Smooth muscle cell (in vitro differentiated cells): ENCODE measurements around the gene DUSP16. TPM values are rescaled to one million over a fixed set of nuclear protein-coding genes. Genes with fewer than 3 reads are reported as not detected.

ENCODE experiments used
- DNase-seq: peaks from one replicate; lab custom pipeline; 2025; ENCODE audit not compliant: unreplicated experiment; lab: John Stamatoyannopoulos, UW
- H2AFZ ChIP-seq: fragments of 200-600 bp; sonication (generic); 2 replicates; pipeline ENCODE4 v1.6.0; 2016; ENCODE audit warnings: antibody characterized with exemption, low read depth, mild to moderate bottlenecking
- H3F3A ChIP-seq: fragments of 200-600 bp; sonication (generic); 2 replicates; pipeline ENCODE4 v1.6.0; 2017; ENCODE audit warnings: antibody characterized with exemption, low read depth
- H3K27ac ChIP-seq: fragments of 200-600 bp; sonication (generic); 2 replicates; pipeline ENCODE4 v1.5.1; 2016; ENCODE audit warnings: low read depth, mild to moderate bottlenecking
- H3K27me3 ChIP-seq: fragments of 200-600 bp; sonication (generic); 2 replicates; pipeline ENCODE4 v1.6.1; 2016; ENCODE audit warnings: low read depth, mild to moderate bottlenecking
- H3K36me3 ChIP-seq: fragments of 200-600 bp; sonication (generic); 2 replicates; pipeline ENCODE4 v1.5.1; 2016; ENCODE audit warnings: low read depth
- H3K4me1 ChIP-seq: fragments of 200-600 bp; sonication (generic); 2 replicates; pipeline ENCODE4 v1.5.1; 2016; ENCODE audit warnings: low read depth
- H3K4me2 ChIP-seq: fragments of 200-600 bp; sonication (generic); 2 replicates; pipeline ENCODE4 v1.6.0; 2016; ENCODE audit warnings: mild to moderate bottlenecking
- H3K4me3 ChIP-seq: fragments of 200-600 bp; sonication (generic); 2 replicates; pipeline ENCODE4 v1.5.1; 2016; ENCODE audit warnings: mild to moderate bottlenecking
- H3K79me2 ChIP-seq: fragments of 200-600 bp; sonication (generic); 2 replicates; pipeline ENCODE4 v1.6.0; 2016; ENCODE audit warnings: low read depth, mild to moderate bottlenecking
- H3K9ac ChIP-seq: fragments of 200-600 bp; sonication (generic); 2 replicates; pipeline ENCODE4 v1.6.0; 2016; ENCODE audit warnings: low read depth
- H3K9me3 ChIP-seq: fragments of 200-600 bp; sonication (generic); replicated peaks from 2 replicates; pipeline ENCODE4 v1.5.1; 2016; ENCODE audit warnings: low read depth
- H4K20me1 ChIP-seq: fragments of 200-600 bp; sonication (generic); 2 replicates; pipeline ENCODE4 v1.6.0; 2016; ENCODE audit warnings: low read depth
- WGBS: methylation state at CpG from one replicate; pipeline ENCODE4 v1.1.7; 2016; ENCODE audit warnings: low lambda C conversion rate; 5-methylcytosine and 5-hydroxymethylcytosine counted together
- polyA plus RNA-seq: library from polyadenylated mRNA; unstranded; fragments of >200 nt; fragmentation: Nextera tagmentation; extraction: Ambion mirVana; gene quantifications from 2 replicates; pipeline ENCODE4 v1.2.1, GENCODE V29; 2016
- total RNA-seq: library from RNA; depleted of rRNA; stranded (reverse); fragments of >200 nt; gene quantifications from 2 replicates; pipeline ENCODE4 v1.2.3, GENCODE V29; 2014
- TF ChIP-seq, protein P1 (sequence below): fragments of 200-600 bp; sonication (generic); IDR thresholded peaks from 2 replicates; pipeline ENCODE4 v1.5.1; 2017; ENCODE audit warnings: borderline replicate concordance, mild to moderate bottlenecking, antibody characterized with exemption; ENCODE audit not compliant: insufficient read depth, poor library complexity, severe bottlenecking

The DUSP16 gene
- total and polyA plus RNA-seq, 2 experiments from 2014 or later, result 1.2 to 10.8 TPM

DNA sequence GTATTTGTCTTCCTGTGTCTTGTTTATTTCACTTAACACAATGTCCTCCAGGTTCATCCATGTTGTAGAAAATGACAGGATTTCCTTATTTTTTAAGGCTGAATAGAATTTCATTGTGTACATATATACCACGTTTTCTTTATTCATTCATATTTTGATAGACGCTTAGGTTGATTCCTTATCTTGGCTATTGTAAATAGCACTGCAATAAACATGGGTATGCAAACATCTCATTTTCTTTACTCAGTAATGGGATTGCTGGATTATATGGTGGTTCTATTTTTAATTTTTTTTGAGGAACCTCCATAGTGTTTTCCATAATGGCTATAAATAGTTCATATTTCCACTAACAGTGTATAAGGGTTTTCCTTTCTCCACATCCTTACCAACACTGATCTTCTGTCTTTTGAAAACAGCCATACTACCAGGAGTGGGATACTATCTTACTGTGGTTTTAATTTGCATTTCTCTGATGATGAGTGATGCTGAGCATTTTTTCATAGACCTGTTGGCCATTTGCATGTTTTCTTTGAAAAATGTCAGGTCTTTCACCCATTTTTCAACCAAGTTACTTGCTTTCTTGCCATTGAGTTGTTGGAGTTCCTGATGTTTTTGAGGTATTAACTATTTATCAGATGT is 32.8 kb downstream of the DUSP16 start:
- Histone ChIP-seq H3K9ac (no peak overlapping the region), H3F3A (no peaks in the 10 kb centered on the region), H3K4me2 (no peak overlapping the region), H3K4me3 (no peak overlapping the region), H3K4me1 (peaks cover 6% of the 10 kb centered on the region), H3K9me3 (no peaks in the 10 kb centered on the region), H3K36me3 (no peaks in the 10 kb centered on the region), H3K27me3 (no peaks in the 10 kb centered on the region), H3K27ac (no peak overlapping the region), H3K79me2 (peaks cover 8% of the 10 kb centered on the region), H2AFZ (no peak overlapping the region), H4K20me1 (peaks cover 22% of the 10 kb centered on the region)
- TF ChIP-seq, protein P1, sequence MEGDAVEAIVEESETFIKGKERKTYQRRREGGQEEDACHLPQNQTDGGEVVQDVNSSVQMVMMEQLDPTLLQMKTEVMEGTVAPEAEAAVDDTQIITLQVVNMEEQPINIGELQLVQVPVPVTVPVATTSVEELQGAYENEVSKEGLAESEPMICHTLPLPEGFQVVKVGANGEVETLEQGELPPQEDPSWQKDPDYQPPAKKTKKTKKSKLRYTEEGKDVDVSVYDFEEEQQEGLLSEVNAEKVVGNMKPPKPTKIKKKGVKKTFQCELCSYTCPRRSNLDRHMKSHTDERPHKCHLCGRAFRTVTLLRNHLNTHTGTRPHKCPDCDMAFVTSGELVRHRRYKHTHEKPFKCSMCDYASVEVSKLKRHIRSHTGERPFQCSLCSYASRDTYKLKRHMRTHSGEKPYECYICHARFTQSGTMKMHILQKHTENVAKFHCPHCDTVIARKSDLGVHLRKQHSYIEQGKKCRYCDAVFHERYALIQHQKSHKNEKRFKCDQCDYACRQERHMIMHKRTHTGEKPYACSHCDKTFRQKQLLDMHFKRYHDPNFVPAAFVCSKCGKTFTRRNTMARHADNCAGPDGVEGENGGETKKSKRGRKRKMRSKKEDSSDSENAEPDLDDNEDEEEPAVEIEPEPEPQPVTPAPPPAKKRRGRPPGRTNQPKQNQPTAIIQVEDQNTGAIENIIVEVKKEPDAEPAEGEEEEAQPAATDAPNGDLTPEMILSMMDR, result no peak
- no peak for DNase-seq
- WGBS, result 97% methylated on average over 2 of the region's 2 CpGs

DNA sequence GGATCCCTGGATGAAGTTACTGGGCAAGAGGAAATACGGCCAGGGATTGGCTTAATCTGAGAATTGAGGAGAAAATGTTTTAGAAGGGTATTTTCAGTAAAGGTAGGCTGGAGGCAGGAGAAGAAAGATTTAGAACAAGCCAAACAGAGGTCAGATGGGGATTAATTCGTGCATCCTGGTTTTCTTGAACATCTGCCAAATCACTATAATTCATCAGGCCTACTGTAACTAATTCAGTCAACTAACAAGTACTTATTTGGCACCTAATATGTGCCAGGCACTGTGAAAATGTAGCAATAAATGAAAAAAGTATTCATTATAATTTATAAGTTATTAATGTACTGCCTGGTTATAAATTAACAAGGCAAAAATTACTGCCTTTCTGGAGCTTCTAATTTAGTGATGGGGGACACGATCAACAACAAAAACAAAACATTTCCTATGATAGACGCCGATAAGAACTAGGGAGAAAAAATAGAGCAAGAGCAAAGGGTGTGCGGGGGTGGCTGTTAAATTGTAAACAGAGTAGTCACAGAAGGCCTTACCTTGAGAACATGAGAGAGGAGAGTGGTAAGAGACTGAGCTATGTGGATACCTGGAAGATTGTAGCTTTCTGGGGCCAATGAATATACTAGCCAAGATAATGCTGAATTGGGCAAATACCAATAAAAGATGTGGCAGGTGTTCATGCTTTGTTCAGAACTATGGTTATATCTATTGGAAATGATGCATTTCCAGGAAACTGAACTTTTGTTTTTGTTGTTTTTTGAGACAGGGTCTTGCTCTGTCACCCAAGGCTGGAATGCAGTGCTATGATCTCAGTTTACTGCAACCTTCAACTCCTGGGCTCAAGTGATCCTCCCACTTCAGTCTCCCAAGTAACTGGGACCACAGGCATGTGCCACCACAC is 34.0 kb downstream of the DUSP16 start:
- Histone ChIP-seq H3K9me3 (no peaks in the 10 kb centered on the region), H3K79me2 (peaks cover 8% of the 10 kb centered on the region)
- 95% methylated on average over 6 of the region's 6 CpGs for WGBS

DNA sequence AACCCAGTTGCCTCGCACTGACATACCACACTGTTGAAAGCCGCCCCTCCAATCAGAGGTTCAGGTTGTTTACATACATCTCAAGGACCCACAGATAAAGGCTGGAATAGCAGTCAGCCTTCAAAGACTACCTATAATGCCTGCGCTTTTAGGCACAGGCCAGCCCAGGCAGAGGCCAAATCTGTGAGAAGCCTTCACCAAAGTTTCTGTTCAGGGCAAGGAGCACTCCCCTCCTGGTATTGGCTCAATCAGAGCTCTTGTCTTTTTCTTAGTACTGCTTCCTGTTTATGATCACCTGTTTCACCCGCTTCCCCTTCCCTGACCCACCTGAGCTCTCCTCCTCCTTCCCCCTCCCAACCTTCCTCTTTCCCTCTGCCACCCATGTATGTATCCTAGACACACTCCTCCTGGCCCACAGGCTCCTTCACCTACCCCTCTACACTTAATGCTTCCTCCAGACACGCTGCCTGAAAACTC is 34.8 kb downstream of the DUSP16 start:
- no peak overlapping the region for H2AFZ ChIP-seq
- no peak for DNase-seq
- WGBS, result 83% methylated on average over 4 of the region's 5 CpGs
- H3F3A ChIP-seq, result no peaks in the 10 kb centered on the region
- H3K4me3 ChIP-seq, result no peak overlapping the region
- peaks cover 8% of the 10 kb centered on the region for H3K79me2 ChIP-seq
- no peaks in the 10 kb centered on the region for H3K27me3 ChIP-seq
- no peak overlapping the region for H3K4me2 ChIP-seq
- H3K9me3 ChIP-seq, result no peaks in the 10 kb centered on the region
- no peak overlapping the region for H3K27ac ChIP-seq
- no peaks in the 10 kb centered on the region for H3K4me1 ChIP-seq
- peaks cover 8% of the 10 kb centered on the region for H4K20me1 ChIP-seq
- H3K36me3 ChIP-seq, result no peaks in the 10 kb centered on the region
- no peak overlapping the region for H3K9ac ChIP-seq
- TF ChIP-seq, protein P1, result no peak

More for the DNA sequence above, 34.0 kb downstream of the DUSP16 start:
- Histone ChIP-seq H3K4me3 (no peak overlapping the region), H3K4me2 (no peak overlapping the region), H3K36me3 (no peaks in the 10 kb centered on the region), H2AFZ (no peak overlapping the region), H3K4me1 (no peaks in the 10 kb centered on the region), H3K27ac (no peak overlapping the region), H4K20me1 (peaks cover 13% of the 10 kb centered on the region), H3F3A (no peaks in the 10 kb centered on the region), H3K9ac (no peak overlapping the region), H3K27me3 (no peaks in the 10 kb centered on the region)
- DNase-seq, result no peak
- TF ChIP-seq, protein P1, result no peak
